ENCODE data around the gene POT1.
"Not testable (repeated sequence)": the region's sequence is repeated elsewhere in the genome, so short reads cannot be mapped to it uniquely, and the experiment has no call there.

DNA sequence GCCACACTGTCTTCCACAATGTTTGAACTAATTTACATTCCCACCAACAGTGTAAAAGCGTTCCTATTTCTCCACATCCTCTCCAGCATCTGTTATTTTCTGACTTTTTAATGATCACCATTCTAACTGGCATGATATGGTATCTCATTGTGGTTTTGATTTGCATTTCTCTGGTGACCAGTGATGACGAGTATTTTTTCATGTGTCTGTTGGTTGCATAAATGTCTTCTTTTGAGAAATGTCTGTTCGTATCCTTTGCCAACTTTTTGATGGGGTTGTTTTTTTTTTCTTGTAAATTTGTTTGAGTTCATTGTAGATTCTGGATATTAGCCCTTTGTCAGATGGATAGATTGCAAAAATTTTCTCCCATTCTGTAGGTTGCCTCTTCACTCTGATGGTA is 45.5 kb upstream of the POT1 start:
- TF ChIP-seq, protein P1, sequence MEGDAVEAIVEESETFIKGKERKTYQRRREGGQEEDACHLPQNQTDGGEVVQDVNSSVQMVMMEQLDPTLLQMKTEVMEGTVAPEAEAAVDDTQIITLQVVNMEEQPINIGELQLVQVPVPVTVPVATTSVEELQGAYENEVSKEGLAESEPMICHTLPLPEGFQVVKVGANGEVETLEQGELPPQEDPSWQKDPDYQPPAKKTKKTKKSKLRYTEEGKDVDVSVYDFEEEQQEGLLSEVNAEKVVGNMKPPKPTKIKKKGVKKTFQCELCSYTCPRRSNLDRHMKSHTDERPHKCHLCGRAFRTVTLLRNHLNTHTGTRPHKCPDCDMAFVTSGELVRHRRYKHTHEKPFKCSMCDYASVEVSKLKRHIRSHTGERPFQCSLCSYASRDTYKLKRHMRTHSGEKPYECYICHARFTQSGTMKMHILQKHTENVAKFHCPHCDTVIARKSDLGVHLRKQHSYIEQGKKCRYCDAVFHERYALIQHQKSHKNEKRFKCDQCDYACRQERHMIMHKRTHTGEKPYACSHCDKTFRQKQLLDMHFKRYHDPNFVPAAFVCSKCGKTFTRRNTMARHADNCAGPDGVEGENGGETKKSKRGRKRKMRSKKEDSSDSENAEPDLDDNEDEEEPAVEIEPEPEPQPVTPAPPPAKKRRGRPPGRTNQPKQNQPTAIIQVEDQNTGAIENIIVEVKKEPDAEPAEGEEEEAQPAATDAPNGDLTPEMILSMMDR (IDR thresholded peaks at IDR 0.05), result not testable (repeated sequence)
- TF ChIP-seq POLR2AphosphoS5, POLR2A (IDR thresholded peaks at IDR 0.05): not testable (repeated sequence)

All from transverse colon (tissue), 4 donors.